HCT116 (cell line): ENCODE results near the gene SPON1. TPM values are rescaled to one million over a fixed set of nuclear protein-coding genes. Genes with fewer than 3 reads are reported as not detected.

ENCODE experiments used
- ATAC-seq: fragments of 200-7000 bp; cut with Tn5 transposase; 2 replicates; pipeline ENCODE4 v1.9.1; 2020; ENCODE audit warnings: mild to moderate bottlenecking, moderate library complexity
- BruUV-seq: library from RNA; stranded (reverse); fragments of 400-500 nt; replicated peaks from 2 replicates; lab custom pipeline; 2021; lab: Mats Ljungman, UMichigan
- CTCF ChIA-PET: fragments of 300-600 bp; sonication (Branson Sonifier 250); formaldehyde crosslinking; loops from one replicate; lab custom pipeline; 2021; ENCODE audit warnings: antibody characterized with exemption; lab: Charles Lee
- POLR2A ChIA-PET: fragments of 300-600, 350-600 bp; sonication (Branson Sonifier 250); formaldehyde crosslinking; loops from one replicate; lab custom pipeline; 2021; ENCODE audit warnings: antibody characterized with exemption; lab: Charles Lee
- RAD21 ChIA-PET, 2 experiments: fragments of 300-600 bp; sonication (Branson Sonifier 250); formaldehyde crosslinking; loops; one replicate each; lab custom pipeline; 2023; ENCODE audit warnings: low total read pairs in 2 of 2; ENCODE audit not compliant: uncharacterized antibody in 2 of 2, unreplicated experiment in 2 of 2, low non-redundant PET in 1 of 2; lab: Charles Lee
- DNase-seq: peaks from one replicate; pipeline ENCODE4 v3.0.0-alpha.2; 2010; ENCODE audit warnings: low read depth, low spot score
- H2AFZ ChIP-seq: fragments of 200-600 bp; shearing (Covaris generic), sonication (generic); 2 replicates; pipeline ENCODE4 v1.6.1; 2017; ENCODE audit warnings: low read depth, mixed run types, mixed read lengths, antibody characterized with exemption, low read length; ENCODE audit not compliant: poor library complexity, severe bottlenecking
- H3K27ac ChIP-seq: 2 replicates; pipeline ENCODE4 v1.5.1; 2012; ENCODE audit warnings: low read depth, low read length
- H3K27me3 ChIP-seq: fragments of 200-600 bp; sonication (generic); 2 replicates; pipeline ENCODE4 v1.6.1; 2016; ENCODE audit warnings: mixed run types, low read length, mixed read lengths; ENCODE audit not compliant: insufficient read depth
- H3K36me3 ChIP-seq, 2 experiments: fragments of 200-500 bp in 1 of 2; fragments of 200-600 bp in 1 of 2; sonication (Bioruptor generic) in 1 of 2; sonication (generic) in 1 of 2; 2 replicates each; pipeline versions ENCODE4 v1.5.1 to v1.6.1; 2014 to 2016; ENCODE audit warnings: low read length in 2 of 2, inconsistent platforms in 1 of 2, mixed read lengths in 1 of 2, mixed run types in 1 of 2; ENCODE audit not compliant: insufficient read depth in 2 of 2, control insufficient read depth in 1 of 2
- H3K4me1 ChIP-seq, 2 experiments: fragments of 200-600 bp in 1 of 2; sonication (generic) in 1 of 2; 2 replicates each; pipeline versions ENCODE4 v1.5.1 to v1.6.1; 2012 to 2017; ENCODE audit warnings: low read length in 2 of 2, inconsistent platforms in 1 of 2, mild to moderate bottlenecking in 1 of 2, mixed read lengths in 1 of 2, mixed run types in 1 of 2, moderate library complexity in 1 of 2; ENCODE audit not compliant: insufficient read depth in 2 of 2, control insufficient read depth in 1 of 2
- H3K4me2 ChIP-seq: fragments of 200-600 bp; sonication (generic); 2 replicates; pipeline ENCODE4 v1.6.1; 2017; ENCODE audit warnings: mixed run types, low read length, mixed read lengths
- H3K4me3 ChIP-seq, 2 experiments: fragments of 200-600 bp in 1 of 2; sonication (generic) in 1 of 2; replicated peaks in 1 of 2; 2 replicates each; pipeline ENCODE4 v1.5.1; 2011 to 2016; ENCODE audit warnings: low read length in 2 of 2, control low read depth in 1 of 2, low read depth in 1 of 2, mild to moderate bottlenecking in 1 of 2, mixed read lengths in 1 of 2, mixed run types in 1 of 2
- H3K79me2 ChIP-seq: fragments of 200-600 bp; sonication (generic); 2 replicates; pipeline ENCODE4 v1.6.1; 2017; ENCODE audit warnings: mild to moderate bottlenecking, mixed run types, low read length, moderate library complexity, mixed read lengths; ENCODE audit not compliant: insufficient read depth
- H3K9ac ChIP-seq: fragments of 200-600 bp; sonication (generic); 2 replicates; pipeline ENCODE4 v1.6.1; 2016; ENCODE audit warnings: low read length, mixed read lengths
- H3K9me2 ChIP-seq: fragments of 200-600 bp; sonication (generic), shearing (Covaris generic); 2 replicates; pipeline ENCODE4 v1.6.1; 2017; ENCODE audit warnings: mixed run types, mild to moderate bottlenecking, moderate library complexity; ENCODE audit not compliant: insufficient read depth
- H3K9me3 ChIP-seq, 2 experiments: fragments of 200-500 bp in 1 of 2; fragments of 200-600 bp in 1 of 2; sonication (Bioruptor generic) in 1 of 2; sonication (generic) in 1 of 2; 2 replicates each; pipeline ENCODE4 v1.6.1; 2014 to 2017; ENCODE audit warnings: low read length in 2 of 2, mixed read lengths in 2 of 2, inconsistent platforms in 1 of 2, low read depth in 1 of 2, mild to moderate bottlenecking in 1 of 2, mixed run types in 1 of 2, moderate library complexity in 1 of 2; ENCODE audit not compliant: control insufficient read depth in 1 of 2, insufficient read depth in 1 of 2
- H4K20me1 ChIP-seq: fragments of 200-600 bp; sonication (generic), shearing (Covaris generic); 2 replicates; pipeline ENCODE4 v1.6.1; 2017; ENCODE audit warnings: mixed run types, mild to moderate bottlenecking, moderate library complexity; ENCODE audit not compliant: insufficient read depth
- CEBPB ChIP-seq: IDR thresholded peaks from 2 replicates; pipeline ENCODE4 v1.6.1; 2012; ENCODE audit warnings: low read depth
- EGR1 ChIP-seq: IDR thresholded peaks from 2 replicates; pipeline ENCODE4 v1.6.1; 2012; ENCODE audit warnings: low read depth
- ELF1 ChIP-seq: IDR thresholded peaks from 2 replicates; pipeline ENCODE4 v1.6.1; 2012; ENCODE audit warnings: low read depth, borderline replicate concordance
- FOSL1 ChIP-seq: IDR thresholded peaks from 2 replicates; pipeline ENCODE4 v1.6.1; 2012; ENCODE audit warnings: low read depth
- MAX ChIP-seq: IDR thresholded peaks from 2 replicates; pipeline ENCODE4 v1.6.1; 2012
- POLR2AphosphoS5 ChIP-seq: IDR thresholded peaks from 2 replicates; pipeline ENCODE4 v1.6.1; 2011; ENCODE audit warnings: mild to moderate bottlenecking, low read depth, low read length, moderate library complexity
- REST ChIP-seq: IDR thresholded peaks from 2 replicates; pipeline ENCODE4 v1.6.1; 2012; ENCODE audit warnings: low read depth
- SP1 ChIP-seq: IDR thresholded peaks from 2 replicates; pipeline ENCODE4 v1.6.1; 2012; ENCODE audit warnings: low read depth
- SRF ChIP-seq: IDR thresholded peaks from 2 replicates; pipeline ENCODE4 v1.6.1; 2012; ENCODE audit warnings: low read depth
- TCF7L2 ChIP-seq: IDR thresholded peaks from 2 replicates; pipeline ENCODE4 v1.7.0; 2011; ENCODE audit warnings: borderline replicate concordance, inconsistent platforms; ENCODE audit not compliant: insufficient read depth, insufficient read length; ENCODE audit errors: extremely low read depth
- ZFX ChIP-seq: fragments of 450-650 bp; IDR thresholded peaks from 2 replicates; pipeline ENCODE4 v1.6.1; 2017
- ZNF274 ChIP-seq: fragments of 200-500 bp; sonication (Bioruptor generic); IDR thresholded peaks from 2 replicates; pipeline ENCODE4 v1.6.1; 2014; ENCODE audit warnings: mild to moderate bottlenecking, low read depth, low read length, inconsistent platforms
- intact Hi-C: fragments of 100-400 bp; cut with micrococcal nuclease; formaldehyde crosslinking; loops from 2 replicates; pipeline ENCODE4 v1.10.0; 2022
- total RNA-seq: library from RNA; stranded (reverse); gene quantifications from one replicate; pipeline ENCODE4 v1.2.1, GENCODE V29; 2021; ENCODE audit not compliant: unreplicated experiment

Gene SPON1
- total RNA-seq, 1 experiment from 2014 or later: 0.17 TPM

GRCh38 chr11:13917904-13918303 lies 44.6 kb upstream of the SPON1 start:
- ATAC-seq: no peak
- H3K27me3 ChIP-seq: no peaks in the 10 kb centered on the region
- H3K27ac ChIP-seq: no peak overlapping the region
- H3K9me2 ChIP-seq: no peaks in the 10 kb centered on the region
- RAD21 ChIA-PET: no interaction called here
- no peak overlapping the region for H3K9ac ChIP-seq
- H4K20me1 ChIP-seq: no peaks in the 10 kb centered on the region
- no TSS peak for BruUV-seq
- no peaks in the 10 kb centered on the region for H3K9me3 ChIP-seq
- H3K4me1 ChIP-seq: peaks cover under 1 to 6% of the 10 kb centered on the region in 2 experiments; a peak in 3 of 4 replicates
- H3K36me3 ChIP-seq: no peaks in the 10 kb centered on the region
- H3K79me2 ChIP-seq: no peaks in the 10 kb centered on the region
- no peak overlapping the region for H2AFZ ChIP-seq
- TF ChIP-seq CEBPB: no peak
- DNase-seq: no peak
- H3K4me3 ChIP-seq: no peak overlapping the region
- intact Hi-C loops: no loop called here
- CTCF ChIA-PET: no interaction called here
- H3K4me2 ChIP-seq: no peak overlapping the region
- POLR2A ChIA-PET: no interaction called here

- H3K9me2 ChIP-seq: no peaks in the 10 kb centered on the region
- no peaks in the 10 kb centered on the region for H3K9me3 ChIP-seq
- no peaks in the 10 kb centered on the region for H4K20me1 ChIP-seq
- no peak overlapping the region for H3K4me2 ChIP-seq
- intact Hi-C loops: loop anchor here (5.0 kb wide), 1 partner anchor 48 kb away; no protein-coding TSS in a partner anchor
- no peaks in the 10 kb centered on the region for H3K79me2 ChIP-seq
- H3K27me3 ChIP-seq: no peaks in the 10 kb centered on the region
- CTCF ChIA-PET: no interaction called here
- H3K4me1 ChIP-seq: peaks cover 12 to 29% of the 10 kb centered on the region in 2 experiments
- H3K4me3 ChIP-seq: no peak overlapping the region
- no peaks in the 10 kb centered on the region for H3K36me3 ChIP-seq
- no peak overlapping the region for H2AFZ ChIP-seq
- RAD21 ChIA-PET: no interaction called here
- POLR2A ChIA-PET: no interaction called here
- no TSS peak for BruUV-seq
- TF ChIP-seq SP1 (no peak), REST (no peak), POLR2AphosphoS5 (no peak), ZNF274 (no peak), TCF7L2 (no peak), SRF (no peak), EGR1 (no peak), ZFX (no peak), ELF1 (no peak), FOSL1 (no peak), MAX (no peak)
- TF ChIP-seq, all 23 proteins: peak for 0
- H3K27ac ChIP-seq: no peak overlapping the region
- ATAC-seq (no peak), DNase-seq (no peak)
- no peak overlapping the region for H3K9ac ChIP-seq
Measured at GRCh38 chr11:13920756-13921155, 41.8 kb upstream of the SPON1 start.
